ENCODE measurements around the gene ROPN1B. TPM values are rescaled to one million over a fixed set of nuclear protein-coding genes. Genes with fewer than 3 reads are reported as not detected.

ROPN1B gene
- total RNA-seq, 2 experiments from 2014 or later: not detected

DNA sequence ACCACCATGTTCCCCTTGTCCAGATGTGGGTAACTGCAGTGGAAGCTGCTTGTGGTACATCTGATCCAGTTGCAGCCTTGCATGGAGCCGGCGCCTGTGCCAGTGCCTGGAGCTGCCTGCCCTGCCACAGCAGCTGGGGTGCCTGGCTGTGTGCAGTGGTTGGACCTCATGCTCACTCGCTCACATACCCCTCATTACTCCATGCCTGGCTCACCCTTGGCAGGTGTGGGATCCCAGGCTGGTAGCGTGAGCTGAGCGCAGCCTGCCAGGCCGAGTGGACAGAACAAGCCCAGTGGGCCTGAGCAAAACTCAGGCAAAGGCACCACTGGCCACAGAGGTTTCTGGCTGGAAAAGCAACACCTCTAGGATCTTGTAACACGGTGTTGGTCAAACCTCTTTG lies 35.7 kb downstream of the ROPN1B start:
- H3K27ac Mint-ChIP-seq: no peak overlapping the region
- H3K9me3 Mint-ChIP-seq: no peaks in the 10 kb centered on the region
- peaks cover 3% of the 10 kb centered on the region for H3K36me3 Mint-ChIP-seq (ENCODE audit: low read depth)
- no peak overlapping the region for H3K4me3 Mint-ChIP-seq
- no peak for DNase-seq
- POLR2A ChIA-PET: no interaction called here
- no peaks in the 10 kb centered on the region for H3K4me1 Mint-ChIP-seq
- CTCF ChIA-PET: no interaction called here
- peaks cover 2% of the 10 kb centered on the region for H3K27me3 Mint-ChIP-seq

DNA sequence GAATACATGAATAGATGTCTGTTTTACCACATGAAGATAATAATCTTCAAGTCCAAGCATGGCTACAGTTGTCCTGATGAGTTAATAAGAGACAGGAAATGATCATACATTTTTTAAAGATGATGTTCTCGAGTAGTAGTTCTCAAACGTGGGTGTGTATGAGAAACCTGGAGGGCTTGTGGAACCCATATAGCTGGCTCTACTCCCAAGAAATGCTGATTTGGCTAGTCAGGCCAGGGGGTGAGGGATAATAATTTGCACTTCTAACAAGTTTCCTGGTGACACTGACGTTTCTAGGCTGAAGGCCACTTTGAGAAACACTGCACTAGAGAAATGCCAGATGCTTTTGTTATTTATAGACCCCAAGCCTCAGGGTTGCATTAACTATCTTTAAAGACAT lies 37.0 kb downstream of the ROPN1B start:
- no peaks in the 10 kb centered on the region for H3K4me1 Mint-ChIP-seq
- no peak for DNase-seq
- H3K4me3 Mint-ChIP-seq: no peak overlapping the region
- peaks cover 2% of the 10 kb centered on the region for H3K27me3 Mint-ChIP-seq
- POLR2A ChIA-PET: no interaction called here
- CTCF ChIA-PET: no interaction called here
- no peaks in the 10 kb centered on the region for H3K9me3 Mint-ChIP-seq
- no peak overlapping the region for H3K27ac Mint-ChIP-seq
- H3K36me3 Mint-ChIP-seq (ENCODE audit: low read depth): peaks cover 6% of the 10 kb centered on the region

- Mint-ChIP-seq H3K27ac (no peak overlapping the region), H3K27me3 (no peaks in the 10 kb centered on the region), H3K36me3 (ENCODE audit: low read depth) (peaks cover 11% of the 10 kb centered on the region), H3K4me1 (no peaks in the 10 kb centered on the region), H3K4me3 (no peak overlapping the region), H3K9me3 (no peaks in the 10 kb centered on the region)
- no peak for DNase-seq
- ChIA-PET POLR2A (no interaction called here), CTCF (no interaction called here)
These were observed 39.2 kb downstream of the ROPN1B start for GRCh38 chr3:126008219-126008618.

GRCh38 chr3:126009181-126009580 lies 40.2 kb downstream of the ROPN1B start:
- H3K27ac Mint-ChIP-seq: no peak overlapping the region
- H3K4me1 Mint-ChIP-seq: no peaks in the 10 kb centered on the region
- H3K4me3 Mint-ChIP-seq: no peak overlapping the region
- no peaks in the 10 kb centered on the region for H3K9me3 Mint-ChIP-seq
- CTCF ChIA-PET: interaction anchor here (0.5 kb wide), 1 partner anchor 500 kb away, joined by 5 read pairs; no protein-coding TSS in a partner anchor
- peaks cover 11% of the 10 kb centered on the region for H3K36me3 Mint-ChIP-seq (ENCODE audit: low read depth)
- no peak for DNase-seq
- POLR2A ChIA-PET: no interaction called here
- H3K27me3 Mint-ChIP-seq: no peaks in the 10 kb centered on the region

DNA sequence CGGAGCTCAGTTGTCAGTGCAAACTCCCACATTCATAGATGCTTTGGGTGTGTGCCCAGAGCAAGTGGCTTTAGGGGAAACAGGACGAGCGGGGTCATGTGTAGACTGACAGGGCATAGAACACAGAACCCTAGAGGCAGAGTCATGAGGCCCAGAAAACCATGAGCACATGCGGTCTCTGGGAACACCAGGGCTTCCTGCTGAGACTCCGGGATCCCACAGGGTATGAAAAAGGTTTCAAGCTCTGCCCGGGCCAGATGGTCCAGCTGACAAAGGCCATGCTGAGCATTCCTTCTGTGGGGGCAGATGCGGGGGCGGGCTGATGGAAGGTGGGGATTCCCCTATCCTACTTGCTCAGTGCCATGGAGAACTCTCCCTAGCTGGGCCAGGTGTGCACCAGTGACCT lies 44.8 kb downstream of the ROPN1B start:
- no peaks in the 10 kb centered on the region for H3K27me3 Mint-ChIP-seq
- ChIA-PET CTCF (no interaction called here), POLR2A (no interaction called here)
- no peaks in the 10 kb centered on the region for H3K9me3 Mint-ChIP-seq
- no peak for DNase-seq
- no peak overlapping the region for H3K4me3 Mint-ChIP-seq
- no peaks in the 10 kb centered on the region for H3K4me1 Mint-ChIP-seq
- peaks cover 7% of the 10 kb centered on the region for H3K36me3 Mint-ChIP-seq (ENCODE audit: low read depth)
- no peak overlapping the region for H3K27ac Mint-ChIP-seq

GRCh38 chr3:126014252-126014651 lies 45.3 kb downstream of the ROPN1B start:
- CTCF ChIA-PET: no interaction called here
- H3K27me3 Mint-ChIP-seq: no peaks in the 10 kb centered on the region
- POLR2A ChIA-PET: no interaction called here
- H3K9me3 Mint-ChIP-seq: no peaks in the 10 kb centered on the region
- H3K36me3 Mint-ChIP-seq (ENCODE audit: low read depth): peaks cover 7% of the 10 kb centered on the region
- no peak for DNase-seq
- no peak overlapping the region for H3K4me3 Mint-ChIP-seq
- H3K27ac Mint-ChIP-seq: no peak overlapping the region
- no peaks in the 10 kb centered on the region for H3K4me1 Mint-ChIP-seq

DNA sequence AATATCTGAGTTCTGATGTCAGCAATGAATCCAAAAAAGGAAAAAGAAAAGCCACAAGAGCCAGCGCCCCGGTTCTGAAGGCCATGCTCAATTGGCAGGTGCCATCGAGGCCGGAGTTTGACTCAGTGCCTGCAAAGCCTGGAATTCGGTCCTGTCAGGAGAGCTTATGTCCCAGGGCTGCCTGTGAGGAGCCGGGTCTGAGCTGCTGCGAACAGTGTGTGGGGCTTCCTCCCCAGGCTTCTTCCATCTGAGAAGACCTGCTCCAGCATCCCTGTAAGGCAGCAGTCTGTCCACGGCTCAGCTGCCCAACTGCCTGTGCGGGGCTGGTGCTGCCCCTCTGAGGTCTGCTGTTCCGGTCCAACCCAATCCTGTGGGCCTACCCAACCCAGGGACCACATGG lies 46.1 kb downstream of the ROPN1B start:
- no peak for DNase-seq
- Mint-ChIP-seq H3K27ac (no peak overlapping the region), H3K9me3 (no peaks in the 10 kb centered on the region), H3K27me3 (no peaks in the 10 kb centered on the region), H3K36me3 (ENCODE audit: low read depth) (peaks cover 7% of the 10 kb centered on the region), H3K4me1 (no peaks in the 10 kb centered on the region), H3K4me3 (no peak overlapping the region)
- CTCF ChIA-PET: no interaction called here
- POLR2A ChIA-PET: no interaction called here

- ChIA-PET POLR2A (no interaction called here), CTCF (no interaction called here)
- Mint-ChIP-seq H3K4me3 (no peak overlapping the region), H3K9me3 (no peaks in the 10 kb centered on the region), H3K4me1 (no peaks in the 10 kb centered on the region), H3K36me3 (ENCODE audit: low read depth) (no peaks in the 10 kb centered on the region), H3K27ac (no peak overlapping the region), H3K27me3 (no peaks in the 10 kb centered on the region)
- DNase-seq: no peak
These were observed 47.6 kb downstream of the ROPN1B start for GRCh38 chr3:126016616-126017015.

DNA sequence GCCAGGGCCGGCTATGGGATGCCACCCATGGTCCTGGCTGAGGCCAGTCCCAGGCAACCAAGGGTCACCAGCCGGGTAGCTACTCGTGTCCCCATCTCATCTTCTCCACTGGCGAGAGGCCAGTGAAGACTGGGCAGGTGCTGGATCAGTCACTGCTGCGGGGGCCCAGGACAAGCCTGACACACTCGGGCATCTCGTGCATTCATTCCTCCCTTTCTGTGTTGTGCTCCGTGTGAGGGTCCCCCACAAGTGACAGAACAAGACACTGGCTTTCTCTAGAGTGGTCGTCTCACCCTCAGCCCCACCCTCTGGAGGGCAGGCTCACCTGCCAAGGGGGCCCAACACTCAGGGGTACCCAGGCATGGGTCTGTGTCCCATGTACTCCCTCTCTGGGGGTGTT lies 48.4 kb downstream of the ROPN1B start:
- no peak overlapping the region for H3K4me3 Mint-ChIP-seq
- H3K27me3 Mint-ChIP-seq: no peaks in the 10 kb centered on the region
- no peak overlapping the region for H3K27ac Mint-ChIP-seq
- ChIA-PET POLR2A (no interaction called here), CTCF (no interaction called here)
- H3K4me1 Mint-ChIP-seq: no peaks in the 10 kb centered on the region
- no peaks in the 10 kb centered on the region for H3K36me3 Mint-ChIP-seq (ENCODE audit: low read depth)
- no peaks in the 10 kb centered on the region for H3K9me3 Mint-ChIP-seq
- no peak for DNase-seq

DNA sequence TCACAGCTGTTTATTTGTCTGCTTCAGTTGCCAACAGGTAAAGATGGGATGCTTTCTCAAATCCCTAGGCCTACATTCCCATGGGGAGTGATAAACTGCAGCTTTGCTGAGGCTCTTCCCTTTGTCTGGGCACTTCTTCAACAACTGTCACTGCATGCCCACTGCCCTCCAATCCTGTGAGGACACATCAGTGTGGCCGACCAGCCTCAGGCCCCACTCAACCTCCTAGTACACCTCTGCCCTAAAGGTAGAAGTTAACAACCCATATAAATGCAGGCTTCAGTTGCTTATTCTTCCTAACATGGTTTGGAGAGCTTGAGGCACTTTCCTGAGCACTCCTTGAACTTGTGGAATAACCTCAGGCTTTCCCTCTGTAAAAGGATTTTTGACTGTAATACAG lies 49.6 kb downstream of the ROPN1B start:
- Mint-ChIP-seq H3K4me1 (no peaks in the 10 kb centered on the region), H3K36me3 (ENCODE audit: low read depth) (no peaks in the 10 kb centered on the region), H3K27ac (no peak overlapping the region), H3K4me3 (no peak overlapping the region), H3K9me3 (no peaks in the 10 kb centered on the region), H3K27me3 (no peaks in the 10 kb centered on the region)
- DNase-seq: no peak
- ChIA-PET CTCF (no interaction called here), POLR2A (interaction anchor here (1.4 kb wide), 1 partner anchor 28 kb away, joined by 4 read pairs; no protein-coding TSS in a partner anchor)

DNA sequence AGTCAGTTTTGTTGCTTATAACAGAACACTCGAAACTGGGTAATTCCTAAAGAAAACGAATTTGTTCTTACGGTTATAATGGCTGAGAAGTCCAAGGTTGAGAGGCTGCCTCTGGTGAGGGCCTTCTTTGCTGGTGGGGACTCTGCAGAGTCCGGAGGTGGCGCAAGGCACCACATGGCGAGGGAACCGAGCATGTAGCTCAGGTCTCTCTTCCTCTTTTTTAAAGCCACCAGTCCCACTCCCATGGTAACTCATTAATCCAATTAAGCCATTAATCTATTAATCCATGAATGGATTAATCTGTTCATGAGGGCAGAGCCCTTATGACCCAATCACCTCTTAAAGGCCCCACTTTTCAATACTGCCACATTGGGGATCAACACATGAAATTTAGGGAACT lies 50.0 kb downstream of the ROPN1B start:
- ChIA-PET CTCF (no interaction called here), POLR2A (interaction anchor here (1.4 kb wide), 1 partner anchor 28 kb away, joined by 4 read pairs; no protein-coding TSS in a partner anchor)
- H3K4me1 Mint-ChIP-seq: no peaks in the 10 kb centered on the region
- no peak for DNase-seq
- H3K27me3 Mint-ChIP-seq: no peaks in the 10 kb centered on the region
- H3K9me3 Mint-ChIP-seq: no peaks in the 10 kb centered on the region
- no peak overlapping the region for H3K27ac Mint-ChIP-seq
- no peak overlapping the region for H3K4me3 Mint-ChIP-seq
- H3K36me3 Mint-ChIP-seq (ENCODE audit: low read depth): no peaks in the 10 kb centered on the region

DNA sequence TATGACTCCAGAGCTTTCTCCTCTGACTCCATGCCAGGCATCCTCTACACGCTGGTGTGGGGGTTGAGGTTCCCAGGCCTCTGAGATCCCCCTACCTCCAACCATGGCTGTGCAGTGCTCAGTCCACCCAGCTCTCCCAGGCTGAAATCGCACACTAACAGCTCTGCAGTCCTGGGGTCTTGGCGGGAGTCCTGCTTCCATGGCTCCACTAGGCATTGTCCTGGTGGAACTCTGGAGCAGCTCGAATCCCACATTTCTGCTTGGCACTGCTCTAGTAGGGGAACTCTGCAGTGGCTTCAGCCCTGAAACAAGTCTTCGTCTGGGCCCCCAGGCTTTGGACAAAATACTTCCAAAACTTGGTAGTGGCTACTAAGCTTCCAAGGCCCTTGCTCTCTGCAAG lies 50.7 kb downstream of the ROPN1B start:
- Mint-ChIP-seq H3K4me1 (no peaks in the 10 kb centered on the region), H3K9me3 (no peaks in the 10 kb centered on the region), H3K27me3 (no peaks in the 10 kb centered on the region), H3K36me3 (ENCODE audit: low read depth) (no peaks in the 10 kb centered on the region), H3K4me3 (no peak overlapping the region), H3K27ac (no peak overlapping the region)
- DNase-seq: no peak
- CTCF ChIA-PET: no interaction called here
- POLR2A ChIA-PET: interaction anchor here (1.4 kb wide), 1 partner anchor 29 kb away, joined by 4 read pairs; no protein-coding TSS in a partner anchor

DNA sequence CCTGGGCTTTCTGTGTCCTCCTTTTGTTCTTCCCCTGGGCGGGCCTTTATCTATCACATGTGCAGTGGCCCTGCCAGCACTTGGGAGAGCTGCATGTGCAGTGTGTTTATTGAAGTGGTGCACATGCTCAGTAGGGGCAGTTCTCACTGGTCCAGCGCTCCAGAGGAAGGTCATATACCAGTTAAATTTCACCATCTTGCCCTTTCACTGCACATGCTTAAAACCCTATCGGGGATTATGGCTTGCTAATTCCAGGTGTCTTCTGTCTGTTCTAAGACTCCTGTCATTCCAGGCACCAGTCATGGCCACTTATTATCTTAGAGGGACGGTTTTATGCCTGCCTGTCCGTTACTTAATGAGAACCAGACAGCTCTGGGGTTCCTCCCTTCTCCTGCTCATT lies 52.2 kb downstream of the ROPN1B start:
- H3K9me3 Mint-ChIP-seq: no peaks in the 10 kb centered on the region
- H3K36me3 Mint-ChIP-seq (ENCODE audit: low read depth): peaks cover 5% of the 10 kb centered on the region
- H3K27me3 Mint-ChIP-seq: no peaks in the 10 kb centered on the region
- H3K27ac Mint-ChIP-seq: no peak overlapping the region
- peaks cover 7% of the 10 kb centered on the region for H3K4me1 Mint-ChIP-seq
- H3K4me3 Mint-ChIP-seq: no peak overlapping the region
- ChIA-PET CTCF (no interaction called here), POLR2A (no interaction called here)
- DNase-seq: no peak

- H3K4me3 Mint-ChIP-seq: no peak overlapping the region
- no peak overlapping the region for H3K27ac Mint-ChIP-seq
- ChIA-PET POLR2A (no interaction called here), CTCF (no interaction called here)
- H3K4me1 Mint-ChIP-seq: peaks cover 12% of the 10 kb centered on the region
- H3K9me3 Mint-ChIP-seq: no peaks in the 10 kb centered on the region
- no peak for DNase-seq
- no peaks in the 10 kb centered on the region for H3K27me3 Mint-ChIP-seq
- peaks cover 10% of the 10 kb centered on the region for H3K36me3 Mint-ChIP-seq (ENCODE audit: low read depth)
These were observed 52.7 kb downstream of the ROPN1B start for GRCh38 chr3:126021702-126022101.

Measured in activated CD4-positive, alpha-beta memory T cell treated with anti-CD3 and anti-CD28 coated beads, Interleukin-2, amount 10 ng/mL, durations not matched to agents 7 days and 5 days (primary cell).